ENCODE data around the gene COX8C. TPM values are rescaled to one million over a fixed set of nuclear protein-coding genes. Genes with fewer than 3 reads are reported as not detected.

COX8C gene
- total and polyA plus RNA-seq, 2 of the 8 experiments (the other 6 are each of a cell fraction or from before 2014, with no cell fraction given), result not detected

DNA sequence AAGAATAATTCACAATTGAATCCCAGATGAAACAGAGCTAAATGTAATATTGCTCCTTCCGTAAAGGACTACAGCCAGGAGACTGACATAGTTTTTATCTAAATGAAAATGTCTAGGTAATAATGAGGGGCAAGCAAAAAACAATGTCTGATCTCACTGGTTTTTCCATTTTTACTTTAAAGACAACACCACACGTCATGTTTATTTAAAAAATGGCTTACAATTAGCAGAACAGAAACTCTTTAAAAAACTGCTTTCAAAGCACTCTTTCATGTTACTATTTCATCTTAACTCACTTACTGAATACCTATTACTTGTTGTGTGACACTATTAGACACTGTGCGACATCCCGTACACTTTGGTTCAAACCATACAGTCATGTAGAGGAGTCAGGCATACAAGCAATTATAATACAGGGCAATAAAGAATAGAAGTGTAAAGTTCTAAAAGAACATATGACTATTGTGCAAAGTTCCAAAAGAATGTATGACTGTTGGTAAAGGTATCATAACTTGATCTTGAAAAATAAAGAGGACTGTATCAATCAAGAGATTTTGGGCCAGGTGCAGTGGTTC is 23.3 kb upstream of the COX8C start:
- Histone ChIP-seq H4K5ac (ENCODE audit: insufficient read length, low read depth, low read length) (no peak overlapping the region), H2BK5ac (ENCODE audit: low read depth, low read length) (no peak overlapping the region), H3K79me2 (ENCODE audit: control insufficient read depth in 1 of 2, insufficient read depth in 2 of 2, low read length in 2 of 2) (peaks cover 9 to 98% of the 10 kb centered on the region in 2 experiments), H3K56ac (replicated peaks; ENCODE audit: insufficient read length, low read depth, low read length) (no peak overlapping the region), H3K79me1 (ENCODE audit: low read depth, low read length) (peaks cover 11% of the 10 kb centered on the region; the same call in 1 of the 2 replicates), H3K9me3 (ENCODE audit: insufficient read depth in 2 of 2, low read depth in 1 of 2, low read length in 1 of 2) (no peaks in the 10 kb centered on the region), H2AFZ (ENCODE audit: low read length) (no peak overlapping the region), H4K20me1 (replicated peaks in 1 of 2; ENCODE audit: control insufficient read depth in 1 of 2, insufficient read depth in 2 of 2, low read length in 2 of 2) (peaks cover 2 to 15% of the 10 kb centered on the region in 2 experiments), H3K27ac (ENCODE audit: low read depth, low read length) (no peak overlapping the region), H3K4ac (replicated peaks; ENCODE audit: insufficient read length, low read depth, low read length) (no peak overlapping the region), H3K4me2 (ENCODE audit: insufficient read depth in 1 of 2, low read depth in 2 of 2, low read length in 2 of 2) (no peak overlapping the region), H2BK120ac (replicated peaks; ENCODE audit: low read depth, low read length) (no peak overlapping the region), H3K23ac (ENCODE audit: insufficient read length) (no peak overlapping the region), H3K27me3 (replicated peaks in 1 of 4; ENCODE audit: control insufficient read depth in 3 of 4, extremely low read depth in 1 of 4, insufficient read depth in 3 of 4, low read length in 3 of 4) (no peaks in the 10 kb centered on the region), H3K18ac (ENCODE audit: extremely low read depth, low read length) (no peak overlapping the region), H3K36me3 (ENCODE audit: control insufficient read depth in 2 of 4, insufficient read depth in 4 of 4, low read length in 3 of 4) (no peaks in the 10 kb centered on the region), H2BK12ac (ENCODE audit: low read depth, low read length) (no peak overlapping the region), H3K4me3 (ENCODE audit: extremely low read depth in 1 of 4, insufficient read depth in 2 of 4, low read depth in 3 of 4, low read length in 4 of 4) (no peak overlapping the region), H3K23me2 (ENCODE audit: low read depth, low read length) (no peaks in the 10 kb centered on the region), H2AK5ac (ENCODE audit: low read depth, low read length) (no peak overlapping the region), H3K4me1 (replicated peaks in 1 of 4; ENCODE audit: control insufficient read depth in 3 of 4, insufficient read depth in 4 of 4, low read length in 3 of 4) (peaks cover 0 to 11% (median 3%) of the 10 kb centered on the region in 4 experiments; a peak in 6 of 7 replicates), H4K91ac (replicated peaks; ENCODE audit: insufficient read length, low read length) (no peak overlapping the region), H3K14ac (ENCODE audit: insufficient read length) (no peak overlapping the region), H2BK20ac (ENCODE audit: low read length) (no peak overlapping the region), H3K9ac (replicated peaks in 1 of 4; ENCODE audit: extremely low read depth in 1 of 4, low read depth in 3 of 4, low read length in 3 of 4) (no peak overlapping the region), H2BK15ac (ENCODE audit: low read length) (no peak overlapping the region), H4K8ac (ENCODE audit: extremely low read depth, insufficient read depth, low read length) (no peak overlapping the region)
- CTCF ChIA-PET (ENCODE audit: partially characterized antibody), result no interaction called here
- DNase-seq (ENCODE audit: low read depth in 1 of 2, low spot score in 2 of 2) (no peak), FAIRE-seq (no peak)
- POLR2A ChIA-PET (ENCODE audit: partially characterized antibody), result no interaction called here
- WGBS, 2 experiments (ENCODE audit: extremely low coverage in 1 of 2, insufficient coverage in 1 of 2, insufficient read length in 1 of 2, insufficient replicate concordance in 2 of 2, low coverage in 1 of 2, low lambda C conversion rate in 2 of 2, missing lambda C conversion rate in 1 of 2), result 95% methylated on average over 4 of the region's 4 CpGs; no CpG with 5 or more reads in 1 of the 2 experiments
- TF ChIP-seq ZNF274 (IDR thresholded peaks at IDR 0.05; ENCODE audit: borderline replicate concordance, extremely low read depth, low read length), result no peak
- no peak for TF ChIP-seq GTF2F1 (IDR thresholded peaks at IDR 0.05; ENCODE audit: borderline replicate concordance, low read depth, low read length)
- no peak for TF ChIP-seq KDM1A (IDR thresholded peaks at IDR 0.05; ENCODE audit: borderline replicate concordance, low read length)
- no peak for TF ChIP-seq KDM5A (IDR thresholded peaks at IDR 0.05; ENCODE audit: low read length)
- TF ChIP-seq, protein P1, sequence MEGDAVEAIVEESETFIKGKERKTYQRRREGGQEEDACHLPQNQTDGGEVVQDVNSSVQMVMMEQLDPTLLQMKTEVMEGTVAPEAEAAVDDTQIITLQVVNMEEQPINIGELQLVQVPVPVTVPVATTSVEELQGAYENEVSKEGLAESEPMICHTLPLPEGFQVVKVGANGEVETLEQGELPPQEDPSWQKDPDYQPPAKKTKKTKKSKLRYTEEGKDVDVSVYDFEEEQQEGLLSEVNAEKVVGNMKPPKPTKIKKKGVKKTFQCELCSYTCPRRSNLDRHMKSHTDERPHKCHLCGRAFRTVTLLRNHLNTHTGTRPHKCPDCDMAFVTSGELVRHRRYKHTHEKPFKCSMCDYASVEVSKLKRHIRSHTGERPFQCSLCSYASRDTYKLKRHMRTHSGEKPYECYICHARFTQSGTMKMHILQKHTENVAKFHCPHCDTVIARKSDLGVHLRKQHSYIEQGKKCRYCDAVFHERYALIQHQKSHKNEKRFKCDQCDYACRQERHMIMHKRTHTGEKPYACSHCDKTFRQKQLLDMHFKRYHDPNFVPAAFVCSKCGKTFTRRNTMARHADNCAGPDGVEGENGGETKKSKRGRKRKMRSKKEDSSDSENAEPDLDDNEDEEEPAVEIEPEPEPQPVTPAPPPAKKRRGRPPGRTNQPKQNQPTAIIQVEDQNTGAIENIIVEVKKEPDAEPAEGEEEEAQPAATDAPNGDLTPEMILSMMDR (IDR thresholded peaks at IDR 0.05; ENCODE audit: control extremely low read depth in 1 of 3, insufficient read depth in 1 of 3, low read depth in 1 of 3, low read length in 3 of 3), result no peak
- TF ChIP-seq CTBP2 (IDR thresholded peaks at IDR 0.05; ENCODE audit: borderline replicate concordance, insufficient read depth, insufficient read length, low read length), result no peak

Data from H1 (cell line).